Activated CD4-positive, alpha-beta T cell treated with anti-CD3 and anti-CD28 coated beads for 24 hours (primary cell): ENCODE results near the gene PMFBP1.

Source experiments
- DNase-seq, 2 donors: peaks; one replicate each; pipeline ENCODE4 v3.0.0-alpha.2; 2020; ENCODE audit warnings: low read depth in 2 of 2

Gene PMFBP1

DNA sequence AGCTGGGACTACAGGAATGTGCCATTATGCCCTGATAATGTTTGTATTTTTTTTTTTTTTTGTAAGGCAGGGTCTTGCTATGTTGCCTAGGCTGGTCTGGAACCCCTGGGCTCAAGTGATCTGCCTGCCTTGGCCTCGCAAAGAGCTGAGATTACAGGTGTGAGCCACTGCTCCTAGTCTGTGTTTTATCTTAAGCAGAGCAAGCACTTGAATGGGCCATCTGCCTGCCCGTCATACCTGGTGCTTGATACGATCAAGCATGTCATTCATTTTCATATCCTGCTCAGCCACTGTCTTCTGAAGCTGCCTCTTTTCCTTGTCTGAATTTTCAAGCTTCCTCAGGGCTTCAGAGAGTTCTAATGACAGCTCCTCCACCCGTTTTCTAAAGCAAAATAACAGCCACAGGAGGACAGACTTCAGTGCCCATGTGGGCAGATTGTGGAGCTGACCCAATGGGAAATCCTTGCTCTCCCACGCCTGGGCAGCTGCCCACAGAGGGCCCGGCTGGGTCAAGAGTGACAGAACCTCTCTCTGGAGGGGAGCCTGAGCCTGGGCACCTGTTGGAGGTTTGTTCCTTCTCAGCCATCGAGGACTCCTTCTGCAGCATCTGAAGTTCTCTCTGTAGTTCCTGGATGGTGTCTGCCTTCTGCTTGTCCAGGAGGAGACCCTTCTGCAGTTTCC lies 41.8 kb downstream of the PMFBP1 start:
- no peak for DNase-seq

DNA sequence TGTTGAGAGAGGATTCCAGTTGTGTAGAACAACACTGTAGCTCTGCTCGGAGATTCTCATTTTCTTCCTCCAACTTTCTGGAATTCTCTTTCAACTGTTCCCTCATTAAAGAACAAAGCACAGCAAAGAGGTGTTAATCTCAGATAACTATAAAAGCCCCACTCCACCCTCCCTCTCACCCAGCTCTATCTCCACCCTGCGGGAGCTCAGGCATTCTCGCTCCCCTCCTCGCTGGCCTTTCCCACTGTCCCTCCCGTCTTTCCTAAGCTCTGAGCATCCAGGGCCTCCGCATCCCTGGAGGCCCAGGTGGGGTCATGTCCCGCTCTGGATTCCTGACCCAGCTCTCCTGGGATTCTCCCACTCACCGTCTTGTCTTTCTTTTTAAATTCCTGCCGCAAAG lies 43.3 kb downstream of the PMFBP1 start:
- DNase-seq: no peak

DNA sequence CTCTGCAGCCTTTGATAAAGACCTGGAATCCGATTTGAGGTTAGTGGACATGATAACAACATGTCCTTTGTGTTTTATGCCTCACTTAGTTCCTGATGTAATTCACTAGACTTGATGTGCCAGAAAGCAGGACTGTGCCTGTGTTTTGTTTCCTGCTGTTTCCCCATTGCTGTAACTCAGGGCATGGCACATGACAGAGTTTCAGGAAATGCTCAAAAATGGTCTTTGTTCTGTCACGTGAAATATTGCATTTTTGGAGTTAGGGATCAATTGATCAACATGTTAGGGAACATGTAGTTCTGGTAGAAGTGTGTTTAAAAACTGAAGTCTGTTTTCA lies 45.6 kb downstream of the PMFBP1 start:
- DNase-seq: no peak

DNA sequence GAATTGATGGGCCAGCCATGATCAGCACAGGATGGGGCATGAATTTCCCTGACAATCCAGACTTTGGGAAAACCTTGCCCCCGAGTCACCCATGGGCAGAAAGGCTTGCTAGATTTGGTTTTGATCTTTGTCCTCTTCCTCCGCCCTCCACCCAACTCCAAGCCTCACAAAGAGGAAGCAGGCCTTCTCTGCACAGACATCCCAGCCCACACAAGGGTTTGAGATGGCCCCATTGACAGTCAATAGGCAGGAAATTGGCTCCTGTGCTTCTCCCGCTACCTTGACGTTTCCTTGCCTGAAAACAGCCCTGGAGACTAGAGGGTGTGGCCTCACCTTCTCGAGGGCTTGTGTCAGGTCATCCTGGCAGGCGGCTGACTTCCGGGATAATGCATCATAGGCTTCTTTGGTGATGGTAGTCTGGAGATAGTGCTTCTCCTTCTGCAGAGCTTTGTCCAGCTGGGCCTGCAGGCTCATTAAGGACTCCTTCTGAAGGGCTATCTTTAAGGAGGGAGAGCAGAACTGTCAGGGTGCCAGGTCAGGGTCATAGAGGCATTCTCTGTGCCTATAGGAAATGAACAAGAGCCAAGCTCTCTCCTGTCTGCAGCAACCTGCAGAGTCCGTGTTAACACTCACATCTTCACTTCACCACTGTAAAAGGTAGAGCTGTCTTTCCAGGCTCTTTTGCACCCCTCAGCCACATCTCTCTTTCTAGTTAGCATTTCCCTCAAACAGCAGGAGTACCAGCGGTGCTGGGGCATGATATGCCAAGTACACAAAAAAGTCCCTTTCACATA lies 46.1 kb downstream of the PMFBP1 start:
- DNase-seq: no peak

DNA sequence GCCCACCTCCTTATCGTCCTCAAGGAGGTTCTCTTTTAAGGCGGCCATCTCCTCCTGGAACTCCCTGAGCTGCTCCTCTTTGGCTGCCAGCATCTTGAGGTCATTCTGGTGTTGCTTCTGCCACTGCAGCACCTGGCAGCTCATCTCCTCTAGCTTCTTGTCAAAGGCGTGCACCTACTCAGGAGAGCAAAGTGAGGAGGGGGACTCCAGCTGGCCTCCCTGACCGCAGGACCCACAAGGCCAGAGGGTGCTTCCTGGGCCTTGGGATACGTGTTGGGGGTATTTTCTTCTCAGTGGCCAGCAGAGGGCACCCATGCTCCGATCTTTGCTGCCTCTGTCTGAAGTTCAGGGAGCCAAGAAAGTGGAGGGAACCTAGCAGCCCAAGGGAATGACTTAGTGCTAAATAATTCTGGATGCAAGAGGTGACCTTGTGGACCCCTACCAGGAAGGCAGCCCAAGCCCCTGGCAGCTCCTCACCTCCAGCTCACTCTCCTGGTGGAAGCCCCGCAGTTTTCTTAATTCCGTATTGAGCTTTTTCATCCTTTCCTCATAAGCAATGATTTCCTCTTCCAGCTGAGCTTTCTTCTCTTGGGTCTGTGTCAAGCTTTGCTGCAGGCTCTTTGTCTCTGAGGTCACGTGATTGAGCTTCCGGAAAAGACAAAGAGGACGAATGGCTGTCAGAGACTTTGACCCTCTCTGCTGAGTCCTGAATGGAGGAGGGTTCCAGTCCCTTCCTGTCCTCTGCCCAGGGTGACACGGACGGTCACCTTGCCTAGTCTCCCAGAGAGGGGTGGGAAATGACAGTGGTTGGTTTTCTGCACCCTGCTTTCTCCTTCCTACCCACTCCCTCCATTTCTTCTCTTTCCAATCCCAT lies 47.0 kb downstream of the PMFBP1 start:
- peak; percentile 42 to 64 for DNase-seq

DNA sequence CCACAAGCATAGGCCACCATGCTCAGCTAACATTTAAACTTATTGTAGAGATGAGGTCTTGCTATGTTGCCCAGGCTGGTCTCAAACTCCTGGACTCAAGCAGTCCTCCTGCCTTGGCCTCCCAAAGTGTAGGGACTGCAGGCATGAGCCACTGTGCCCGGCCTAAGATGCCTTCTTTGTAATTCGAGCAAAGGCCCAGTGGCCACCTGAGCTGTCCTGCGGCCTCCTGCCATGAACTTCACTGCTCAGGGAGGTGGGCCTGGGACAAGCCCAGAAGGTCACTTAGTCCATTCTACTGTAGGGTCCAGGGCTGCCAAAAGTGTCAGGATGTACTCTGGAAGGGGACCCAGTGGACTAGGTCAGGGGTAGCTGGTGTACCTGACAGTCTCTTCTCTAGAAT lies 47.8 kb downstream of the PMFBP1 start:
- DNase-seq: no peak

DNA sequence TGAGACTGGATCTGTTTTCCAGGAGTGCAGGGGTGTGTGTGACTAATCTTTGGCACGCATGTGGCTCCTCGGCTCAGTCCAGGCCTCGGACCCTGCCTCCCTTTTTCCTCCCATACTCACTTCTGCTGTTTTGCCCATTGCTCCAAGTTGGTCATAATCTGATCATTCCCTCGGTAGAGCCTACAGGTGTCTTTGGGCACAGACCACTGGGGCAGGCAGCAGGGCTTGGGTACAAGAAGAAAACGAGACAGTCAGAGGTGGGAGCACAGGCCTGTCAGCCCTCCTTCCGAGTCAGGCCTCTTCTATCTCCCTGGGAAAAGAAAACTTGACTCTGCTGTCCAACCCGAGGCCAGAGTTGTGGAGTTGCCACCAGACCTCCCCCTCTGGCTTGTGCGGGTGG lies 48.5 kb downstream of the PMFBP1 start:
- DNase-seq: no peak

DNA sequence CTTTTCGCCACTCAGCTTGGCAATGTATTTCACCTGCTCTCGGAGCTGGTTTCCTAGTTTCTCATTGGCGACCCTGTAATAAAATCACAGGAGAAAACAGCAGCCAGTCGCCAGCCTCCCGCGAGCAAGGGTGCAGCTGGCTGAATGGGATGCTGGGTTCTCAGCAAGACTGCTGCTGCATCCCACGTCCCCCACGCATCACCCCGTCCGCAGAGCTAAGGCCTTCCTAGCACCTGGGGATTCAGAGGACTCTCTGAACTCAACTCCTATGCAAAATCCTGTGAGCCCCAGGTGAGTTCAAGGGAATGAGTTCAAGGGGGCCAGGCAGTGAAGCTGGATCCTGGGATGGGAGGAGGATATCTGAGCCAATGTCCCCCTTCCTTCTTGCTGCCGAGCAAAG lies 49.0 kb downstream of the PMFBP1 start:
- no peak for DNase-seq

DNA sequence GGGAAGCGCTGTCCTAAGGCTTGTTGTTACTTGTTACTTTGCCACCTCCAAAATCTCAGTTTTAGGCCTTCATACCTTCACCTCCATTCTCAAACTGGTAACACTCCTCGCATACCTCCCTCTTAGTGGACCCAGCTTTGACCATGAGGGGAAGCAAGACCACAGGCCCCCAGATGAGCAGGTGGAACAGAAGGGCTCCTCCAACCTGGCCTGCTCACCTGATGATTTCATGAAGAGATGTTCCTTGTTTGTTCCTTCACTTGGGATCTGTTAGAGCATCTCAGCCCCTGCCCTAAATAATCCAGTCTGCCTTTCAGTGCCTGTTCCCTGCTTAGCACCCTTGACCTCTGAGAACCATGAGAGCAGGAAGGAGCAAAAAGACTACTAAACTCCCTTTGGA lies 49.6 kb downstream of the PMFBP1 start:
- DNase-seq: no peak

DNA sequence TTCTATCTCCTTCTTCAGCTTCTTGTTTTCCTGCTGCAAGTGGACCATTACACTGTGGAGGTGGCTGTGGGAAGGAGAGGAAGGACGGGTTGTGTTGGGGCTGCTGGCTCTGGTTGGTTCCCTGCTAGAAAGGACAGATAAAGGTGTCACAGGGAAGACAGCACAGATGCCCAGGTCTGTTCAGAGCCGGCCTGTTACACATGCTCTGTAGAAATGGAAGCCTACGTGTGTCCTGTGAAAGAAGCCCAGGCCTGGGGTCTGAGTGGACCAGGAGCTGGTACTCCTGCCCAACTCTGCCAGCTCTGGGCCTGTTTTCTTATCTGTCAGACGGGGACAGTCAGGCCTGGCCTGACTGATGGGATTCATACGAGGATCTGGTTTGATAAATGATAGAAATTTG lies 51.9 kb downstream of the PMFBP1 start:
- no peak for DNase-seq

DNA sequence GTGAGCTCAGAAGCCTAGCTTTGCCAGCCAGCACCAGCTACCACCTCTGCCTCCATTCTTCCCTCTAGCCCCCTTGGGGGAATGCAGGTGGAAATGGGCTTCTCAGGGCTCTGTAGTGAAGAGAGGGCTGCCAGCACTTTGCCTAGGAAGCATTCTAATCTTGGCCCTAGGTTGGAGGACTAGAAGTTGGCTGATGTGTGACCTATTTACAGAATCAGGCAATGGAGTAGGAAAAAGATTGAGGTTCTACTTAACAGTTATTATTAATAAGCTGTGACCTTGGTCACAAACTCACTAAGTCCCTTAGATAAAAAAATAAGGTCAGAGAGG lies 58.4 kb downstream of the PMFBP1 start:
- DNase-seq: no peak

DNA sequence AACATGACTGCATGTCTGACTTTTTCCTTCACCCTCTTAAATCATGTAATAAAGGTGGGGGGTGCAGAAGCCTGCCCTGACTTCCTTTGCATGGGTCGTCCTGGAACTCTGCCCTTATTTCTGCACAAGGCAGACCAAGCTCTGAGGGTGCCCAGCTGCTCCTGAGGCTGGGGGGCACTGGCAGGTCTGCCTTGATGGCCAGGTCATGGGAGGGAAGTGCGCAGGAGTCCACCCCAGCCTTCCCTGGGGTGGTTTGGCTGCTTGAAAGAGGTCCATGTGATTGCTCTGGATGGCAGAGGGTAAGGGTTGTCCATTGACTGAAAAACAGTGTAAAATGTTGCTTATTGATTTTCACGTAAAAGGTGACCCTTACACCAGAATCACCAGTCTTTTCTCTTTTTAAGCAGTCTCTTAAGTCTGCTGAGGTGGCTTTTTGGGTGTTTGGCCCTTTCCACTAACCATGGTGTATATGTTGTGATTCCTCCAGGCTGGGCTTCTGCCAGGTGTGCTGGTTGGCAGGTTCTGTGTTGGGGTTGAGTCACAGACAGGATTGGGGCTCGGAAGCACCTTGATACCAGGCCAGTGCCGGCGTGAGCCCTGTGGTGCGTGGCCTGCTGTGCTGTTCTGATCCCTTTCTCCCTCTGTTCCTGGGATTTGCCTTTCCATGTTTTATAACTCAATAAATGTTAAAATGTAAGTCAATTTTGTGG lies 58.9 kb downstream of the PMFBP1 start:
- no peak for DNase-seq

DNA sequence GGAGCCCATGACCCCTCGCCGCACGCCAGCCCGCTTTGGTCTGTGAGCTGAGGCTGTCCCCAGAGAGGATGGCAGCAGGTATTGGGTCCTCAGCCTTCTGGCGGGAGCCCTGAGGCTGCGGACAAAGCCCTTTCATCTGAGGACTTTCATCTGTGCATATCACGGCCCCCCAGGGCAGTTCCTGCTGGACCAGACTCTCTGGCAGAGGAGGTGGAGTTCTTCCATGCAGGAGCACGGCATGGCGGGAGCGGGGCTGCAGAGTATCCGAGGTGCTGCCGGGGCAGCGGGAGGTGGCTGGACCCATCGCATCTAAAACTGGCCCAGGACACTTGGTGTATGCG lies 59.5 kb downstream of the PMFBP1 start:
- DNase-seq: no peak

DNA sequence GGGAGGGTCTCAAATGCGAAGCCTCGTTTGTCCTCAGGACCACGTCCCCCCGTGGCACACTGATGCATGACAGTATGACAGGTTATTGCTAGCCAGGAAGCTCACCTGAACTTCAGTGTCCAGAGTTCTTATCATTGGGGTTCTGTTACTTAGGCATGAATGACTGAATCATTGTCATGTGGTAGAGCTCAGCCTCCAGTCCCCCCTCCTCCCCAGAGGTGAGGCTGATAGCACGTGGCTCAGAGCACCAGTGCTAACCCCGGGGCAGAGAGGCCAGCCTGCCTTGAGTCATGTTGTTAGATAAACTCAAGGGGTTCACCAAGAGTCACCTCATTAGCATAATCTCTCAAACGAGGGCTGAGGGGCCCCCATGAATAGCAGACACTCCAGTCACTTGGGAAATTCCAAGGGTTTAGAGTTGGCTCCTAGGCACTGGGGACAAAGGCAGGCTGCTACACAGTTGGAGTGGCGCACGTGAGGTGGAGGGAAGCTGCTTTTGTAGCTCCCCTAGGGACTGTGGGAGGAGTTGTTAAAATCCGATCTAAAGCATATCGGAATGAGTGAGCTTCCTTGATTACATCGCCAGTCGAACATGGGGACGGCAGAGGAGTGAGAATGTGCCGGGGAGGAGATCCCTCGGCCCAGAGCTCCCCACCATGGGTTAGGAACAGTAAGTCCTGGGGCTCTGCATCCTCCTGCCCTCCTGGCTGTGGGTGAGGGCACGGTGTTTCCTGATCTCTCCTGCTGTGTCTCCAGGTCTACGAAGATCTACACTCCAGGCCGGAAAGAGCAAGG lies 60.1 kb downstream of the PMFBP1 start:
- DNase-seq: no peak

DNA sequence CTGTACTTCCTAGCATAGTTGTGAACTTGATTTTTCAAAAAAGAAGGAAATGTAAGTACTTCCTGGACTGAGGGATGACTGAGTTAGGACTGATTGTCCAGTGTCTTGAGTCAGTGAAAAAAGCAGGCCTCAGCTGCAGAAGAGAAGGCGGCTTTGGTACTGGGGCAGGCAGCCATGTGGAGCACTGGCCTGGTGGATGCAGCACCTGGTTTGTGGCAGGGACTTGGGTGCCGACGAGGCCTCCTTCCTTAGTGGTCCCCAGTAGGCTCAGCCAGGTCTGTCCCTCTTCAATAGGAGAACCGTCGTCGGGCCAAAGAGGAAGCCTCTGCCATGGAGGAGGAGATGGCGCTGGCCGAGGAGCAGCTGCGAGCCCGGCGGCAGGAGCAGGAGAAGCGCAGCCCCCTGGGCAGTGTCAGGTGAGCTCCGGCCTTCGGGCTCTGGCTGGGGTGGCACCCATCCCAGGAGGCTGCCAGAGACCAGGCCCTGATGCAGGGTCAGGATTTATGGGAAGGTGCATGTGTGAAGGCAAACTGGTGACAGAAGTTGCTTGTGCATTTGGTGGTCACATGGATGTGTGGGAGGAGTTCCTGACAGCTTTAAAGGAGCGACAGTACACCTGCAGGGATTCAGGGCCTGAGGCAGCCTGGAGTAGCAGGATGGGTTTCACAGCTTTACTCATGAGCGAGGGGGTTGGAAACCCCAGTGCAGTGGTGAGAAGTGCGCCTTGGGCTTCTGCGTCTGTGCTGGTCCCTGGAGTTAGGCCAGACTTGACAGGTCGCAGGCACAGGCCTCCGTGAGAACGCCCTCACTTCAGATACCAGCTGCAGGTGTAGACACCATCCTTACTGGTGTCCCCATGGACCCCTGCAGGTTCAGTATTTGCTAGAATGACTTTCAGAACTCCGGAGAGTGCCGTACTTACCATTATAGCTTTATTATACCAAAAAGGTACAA lies 61.0 kb downstream of the PMFBP1 start:
- DNase-seq: no peak

DNA sequence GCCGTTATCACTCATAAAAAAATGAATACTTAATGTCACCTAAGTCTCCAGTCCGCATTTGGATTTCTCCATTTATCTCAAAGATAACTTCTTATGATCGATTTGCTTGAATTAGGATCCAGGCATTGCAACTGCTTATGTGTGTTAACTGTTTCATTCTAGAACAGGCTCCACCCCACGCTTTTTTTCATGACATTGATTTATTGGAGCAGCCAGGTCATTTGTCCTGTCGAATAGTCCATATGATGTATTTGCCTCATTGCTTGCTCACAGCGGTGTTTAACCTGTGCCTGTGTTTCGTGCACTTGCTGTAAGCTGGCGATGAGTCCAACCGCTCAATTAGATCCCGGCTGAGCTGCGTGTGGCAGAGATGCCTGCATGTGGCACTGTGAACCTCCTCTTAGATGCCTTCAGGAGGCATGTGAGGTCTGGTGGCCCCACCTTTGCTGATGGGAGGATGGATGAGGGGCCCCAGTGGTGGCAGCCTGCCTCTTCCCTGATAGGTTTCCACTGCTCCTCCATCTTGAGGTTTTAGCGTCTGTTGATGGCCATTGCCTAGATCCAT lies 61.9 kb downstream of the PMFBP1 start:
- DNase-seq: no peak

DNA sequence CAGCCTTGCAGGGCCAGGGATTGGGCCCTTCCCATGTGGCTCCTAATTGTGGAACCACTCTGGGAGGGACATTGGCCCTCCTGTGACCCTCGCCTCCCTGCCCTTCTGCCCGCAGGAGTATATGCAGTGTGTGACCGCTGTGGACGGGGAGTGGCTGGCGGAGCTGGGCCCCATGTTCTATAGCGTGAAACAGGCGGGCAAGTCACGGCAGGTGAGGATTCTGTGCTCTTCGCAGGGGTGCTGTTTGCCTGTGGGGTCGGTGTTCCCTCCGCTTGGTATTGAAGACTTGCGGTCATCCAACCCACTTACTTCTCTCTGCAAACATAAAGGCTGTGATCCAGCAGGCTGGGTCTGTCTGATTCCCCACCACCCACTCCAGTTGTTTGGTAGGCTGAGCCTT lies 62.7 kb downstream of the PMFBP1 start:
- DNase-seq: no peak

DNA sequence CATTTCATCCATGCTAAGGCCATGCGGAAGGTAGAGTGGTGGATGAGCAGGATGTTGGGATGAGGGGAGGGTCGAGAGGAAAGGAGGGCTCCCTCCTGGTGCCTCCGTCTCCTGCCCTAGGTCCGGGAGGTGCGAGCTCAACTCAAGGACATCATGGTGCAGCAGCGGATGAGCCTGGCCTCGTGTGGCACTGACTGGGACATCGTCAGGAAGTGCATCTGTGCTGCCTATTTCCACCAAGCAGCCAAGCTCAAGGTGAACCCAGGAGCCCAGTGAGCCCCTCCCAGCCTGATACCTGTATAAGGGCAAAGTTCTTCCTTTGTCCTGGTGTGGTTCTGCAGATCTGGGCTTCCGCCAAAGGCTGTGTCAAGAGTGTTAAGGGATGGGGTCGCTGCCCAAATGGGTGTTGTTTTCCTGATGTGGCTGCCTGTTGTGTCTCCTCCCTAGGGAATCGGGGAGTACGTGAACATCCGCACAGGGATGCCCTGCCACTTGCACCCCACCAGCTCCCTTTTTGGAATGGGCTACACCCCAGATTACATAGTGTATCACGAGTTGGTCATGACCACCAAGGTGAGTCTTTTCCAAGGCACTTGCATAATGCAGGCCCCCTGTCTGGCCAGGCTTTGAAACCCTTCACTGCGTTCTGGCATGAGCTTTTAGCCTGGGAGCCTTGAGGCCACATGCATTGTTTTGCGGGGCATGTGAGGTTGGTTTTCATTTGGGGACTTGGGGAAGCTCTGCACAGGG lies 63.4 kb downstream of the PMFBP1 start:
- no peak for DNase-seq

DNA sequence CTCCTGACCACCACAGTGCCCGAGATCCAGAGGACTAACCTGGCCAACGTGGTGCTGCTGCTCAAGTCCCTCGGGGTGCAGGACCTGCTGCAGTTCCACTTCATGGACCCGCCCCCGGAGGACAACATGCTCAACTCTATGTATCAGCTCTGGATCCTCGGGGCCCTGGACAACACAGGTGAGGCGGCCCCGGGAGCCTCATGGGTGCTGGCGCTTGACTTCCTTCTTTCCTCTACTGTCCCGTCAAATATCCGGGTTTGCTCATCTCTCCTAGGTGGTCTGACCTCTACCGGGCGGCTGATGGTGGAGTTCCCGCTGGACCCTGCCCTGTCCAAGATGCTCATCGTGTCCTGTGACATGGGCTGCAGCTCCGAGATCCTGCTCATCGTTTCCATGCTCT lies 64.6 kb downstream of the PMFBP1 start:
- no peak for DNase-seq
